HG03103 (cell line): Measurements from ENCODE around the gene PLK5.
"Not testable (repeated sequence)": the region's sequence is repeated elsewhere in the genome, so short reads cannot be mapped to it uniquely, and the experiment has no call there.

ENCODE experiments used
- ATAC-seq: cut with Tn5 transposase; IDR thresholded peaks from one replicate; pipeline ENCODE4 v1.9.1; 2021; ENCODE audit warnings: low read depth; ENCODE audit not compliant: unreplicated experiment

PLK5 gene

DNA sequence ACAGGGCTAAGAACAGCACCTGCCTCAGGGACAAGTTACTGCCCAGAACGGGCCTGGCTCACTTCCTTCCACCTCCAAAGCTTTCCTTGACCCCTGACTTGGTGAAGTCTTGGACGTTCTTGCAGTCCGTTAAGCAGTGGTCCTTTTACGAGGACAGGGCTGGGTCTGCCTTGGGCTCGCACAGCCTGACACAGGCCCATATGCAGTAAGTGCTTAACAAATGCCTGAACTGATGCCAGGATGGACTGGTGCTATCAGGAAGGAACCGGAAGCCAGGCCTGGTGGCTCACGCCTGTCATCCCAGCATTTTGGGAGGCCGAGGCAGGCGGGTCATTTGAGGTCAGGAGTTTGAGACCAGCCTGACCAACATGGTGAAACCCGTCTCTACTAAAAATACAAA lies 1.8 kb upstream of the PLK5 start:
- no peak for ATAC-seq

DNA sequence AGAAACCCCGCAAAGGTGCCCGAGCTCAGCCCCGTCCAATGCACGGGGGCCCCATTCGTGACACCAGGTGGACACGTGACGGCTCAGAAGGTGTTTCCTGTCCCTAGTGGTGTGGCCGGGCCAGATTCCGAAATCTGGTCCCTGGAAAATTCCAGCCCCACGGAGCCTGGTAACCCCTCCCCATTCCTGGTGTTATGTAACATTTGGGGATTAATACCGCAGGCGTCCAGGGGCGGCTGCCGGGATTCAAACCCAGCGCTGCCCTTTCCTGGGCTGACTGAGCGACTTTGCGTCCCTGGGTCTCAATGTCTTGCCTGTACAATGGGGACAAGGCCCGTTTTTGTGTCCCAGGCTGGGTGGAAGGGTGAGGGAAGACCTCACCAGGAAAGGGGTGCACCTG lies 1.0 kb upstream of the PLK5 start:
- no peak for ATAC-seq

DNA sequence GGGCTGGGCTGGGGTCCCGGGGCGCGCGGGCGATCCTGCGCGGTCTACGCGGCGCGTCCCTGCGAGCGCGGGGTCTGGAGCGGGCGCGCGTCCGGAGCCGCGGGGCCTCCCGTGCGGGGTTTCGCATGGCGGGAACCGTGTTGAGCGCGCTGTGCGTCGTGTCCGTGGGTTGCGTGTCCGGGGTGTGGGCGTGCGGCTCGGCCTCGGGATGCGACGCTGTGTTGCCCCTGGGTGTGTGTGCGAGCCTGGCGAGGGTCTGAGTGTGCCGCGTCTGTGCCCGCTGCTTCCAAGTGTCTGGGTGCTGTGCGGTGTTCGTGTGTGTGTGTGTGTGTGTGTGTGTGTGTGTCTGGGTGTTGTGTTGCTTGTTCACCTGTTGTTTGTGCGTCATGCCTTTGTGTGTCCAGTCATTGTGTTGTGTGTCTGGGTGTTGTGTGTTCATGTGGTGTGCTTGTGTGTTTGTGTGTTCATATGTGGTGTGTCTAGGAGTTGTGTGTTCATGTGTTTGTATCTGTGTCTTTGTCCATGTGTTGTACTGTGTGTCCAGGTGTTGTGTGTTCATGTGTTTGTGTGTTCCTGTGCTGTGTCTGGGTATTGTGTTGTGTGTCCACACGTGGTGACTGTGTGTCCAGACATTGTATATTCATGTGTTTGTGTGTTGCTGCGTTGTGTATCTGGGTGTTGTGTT lies 552 bp downstream of the PLK5 start:
- no peak for ATAC-seq

DNA sequence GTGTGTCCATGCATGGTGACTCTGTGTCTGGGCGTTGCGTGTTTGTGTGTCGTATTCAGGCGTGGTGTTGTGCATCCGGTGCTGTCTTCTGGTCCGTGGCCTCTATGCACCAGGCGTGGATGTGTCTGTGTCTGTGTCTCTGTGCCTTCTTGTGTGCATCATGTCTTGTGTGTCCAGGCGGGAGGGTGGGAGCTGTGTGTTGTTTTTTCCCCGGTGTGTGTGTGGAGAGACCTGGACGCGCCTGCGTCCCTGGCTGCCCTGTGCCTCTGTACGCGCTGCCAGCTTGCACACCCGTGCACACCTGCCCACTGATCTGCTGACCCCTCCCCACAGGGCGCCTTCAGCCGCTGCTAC lies 1.1 kb downstream of the PLK5 start:
- no peak for ATAC-seq

DNA sequence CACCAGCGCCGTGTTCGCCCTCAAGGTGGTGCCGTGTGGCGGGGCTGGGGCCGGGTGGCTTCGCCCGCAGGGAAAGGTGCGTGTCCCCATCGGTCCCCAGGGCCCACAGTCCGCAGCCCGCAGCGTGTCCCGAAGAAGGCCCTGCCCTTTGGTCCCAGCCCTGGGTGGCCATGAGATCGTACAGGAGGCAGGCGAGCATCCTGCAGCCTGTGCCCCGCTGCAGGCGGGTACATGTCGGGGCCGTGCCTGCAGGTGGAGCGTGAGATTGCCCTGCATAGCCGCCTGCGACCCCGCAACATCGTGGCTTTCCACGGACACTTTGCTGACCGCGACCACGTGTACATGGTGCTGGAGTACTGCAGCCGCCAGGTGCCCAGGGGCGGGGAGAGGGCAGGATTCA lies 1.5 kb downstream of the PLK5 start:
- no peak for ATAC-seq

DNA sequence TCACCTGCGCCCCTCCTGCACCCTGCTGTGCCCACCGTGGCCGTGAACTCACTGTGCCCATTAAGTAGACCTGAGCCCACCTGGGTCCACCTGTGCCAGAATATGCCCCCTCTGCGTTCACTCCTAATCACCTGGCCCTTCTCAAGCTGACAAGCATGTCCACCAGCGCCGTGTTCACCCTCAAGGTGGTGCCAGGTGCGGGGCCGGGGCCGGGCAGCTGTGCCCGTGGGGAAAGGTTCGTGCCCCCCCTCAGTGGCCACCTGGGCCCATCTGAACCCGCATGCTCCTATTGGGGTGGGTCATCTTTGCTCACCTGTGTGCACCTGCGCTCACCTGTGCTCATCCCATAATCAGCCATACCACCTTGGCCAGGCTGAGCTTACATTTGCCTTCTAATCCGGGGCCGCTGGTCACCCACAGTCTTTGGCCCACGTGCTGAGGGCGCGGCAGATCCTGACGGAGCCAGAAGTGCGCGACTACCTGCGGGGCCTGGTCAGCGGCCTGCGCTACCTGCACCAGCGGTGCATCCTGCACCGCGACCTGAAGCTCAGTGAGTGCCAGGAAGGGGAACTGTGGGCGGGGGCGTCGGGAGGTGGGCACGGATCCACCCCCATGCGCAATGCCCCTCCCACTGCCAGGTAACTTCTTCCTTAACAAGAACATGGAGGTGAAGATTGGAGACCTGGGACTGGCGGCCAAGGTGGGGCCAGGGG lies 2.3 kb downstream of the PLK5 start:
- ATAC-seq = no peak

DNA sequence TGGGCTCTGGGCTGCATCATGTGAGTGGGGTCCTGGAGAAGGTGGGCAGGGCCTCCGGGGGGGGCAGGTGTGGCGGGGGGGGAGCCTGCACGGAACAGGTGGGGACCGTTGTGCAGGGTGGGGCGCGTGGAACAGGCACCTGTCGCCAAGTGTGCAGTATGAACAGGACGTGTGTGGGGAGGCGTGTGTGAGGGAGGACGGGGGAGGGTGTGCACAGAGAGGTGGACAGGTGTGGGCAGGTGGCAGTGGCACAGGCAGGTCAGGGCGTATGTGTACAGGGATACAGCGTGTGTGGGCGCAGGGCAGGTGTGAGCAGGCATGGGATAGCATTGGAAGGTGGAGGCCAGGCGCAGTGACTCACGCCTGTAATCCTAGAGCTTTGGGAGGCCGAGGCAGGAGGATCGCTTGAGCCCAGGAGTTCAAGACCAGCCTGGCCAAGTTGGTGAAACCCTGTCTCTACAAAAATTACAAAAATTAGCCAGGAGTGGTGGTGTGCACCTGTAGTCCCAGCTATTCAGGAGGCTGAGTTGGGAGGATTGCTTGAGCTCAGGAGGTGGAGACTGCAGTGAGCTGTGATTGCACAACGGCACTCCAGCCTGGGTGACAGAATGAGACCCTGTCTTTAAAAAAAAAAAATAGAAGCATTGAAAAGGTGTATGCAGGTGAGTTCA lies 3.2 kb downstream of the PLK5 start:
- ATAC-seq = no peak

DNA sequence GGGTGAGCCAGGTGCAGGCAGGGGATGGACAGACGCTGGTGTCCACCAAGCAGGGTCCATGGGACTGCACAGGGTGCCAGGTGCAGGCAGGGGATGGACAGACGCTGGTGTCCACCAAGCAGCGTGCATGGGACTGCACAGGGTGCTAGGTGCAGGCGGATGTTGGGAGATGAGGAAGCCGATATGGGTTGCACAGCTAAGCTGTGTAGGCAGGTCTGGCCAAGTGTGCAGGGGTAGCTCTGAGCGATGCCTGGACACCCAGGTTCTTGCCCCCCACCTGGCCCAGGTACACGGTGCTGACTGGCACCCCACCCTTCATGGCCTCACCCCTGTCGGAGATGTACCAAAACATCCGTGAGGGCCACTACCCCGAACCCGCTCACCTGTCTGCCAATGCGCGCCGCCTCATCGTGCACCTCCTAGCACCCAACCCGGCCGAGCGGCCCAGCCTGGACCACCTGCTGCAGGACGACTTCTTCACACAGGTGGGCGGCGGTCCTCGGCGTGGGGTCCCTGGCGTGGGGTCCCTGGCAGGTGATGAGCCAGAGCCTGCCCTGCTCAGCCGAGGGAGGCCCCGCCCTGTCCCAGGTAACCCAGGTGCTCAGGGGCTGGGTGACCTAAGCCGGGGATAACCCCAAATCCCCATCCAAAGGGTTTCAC lies 3.9 kb downstream of the PLK5 start:
- ATAC-seq = no peak

DNA sequence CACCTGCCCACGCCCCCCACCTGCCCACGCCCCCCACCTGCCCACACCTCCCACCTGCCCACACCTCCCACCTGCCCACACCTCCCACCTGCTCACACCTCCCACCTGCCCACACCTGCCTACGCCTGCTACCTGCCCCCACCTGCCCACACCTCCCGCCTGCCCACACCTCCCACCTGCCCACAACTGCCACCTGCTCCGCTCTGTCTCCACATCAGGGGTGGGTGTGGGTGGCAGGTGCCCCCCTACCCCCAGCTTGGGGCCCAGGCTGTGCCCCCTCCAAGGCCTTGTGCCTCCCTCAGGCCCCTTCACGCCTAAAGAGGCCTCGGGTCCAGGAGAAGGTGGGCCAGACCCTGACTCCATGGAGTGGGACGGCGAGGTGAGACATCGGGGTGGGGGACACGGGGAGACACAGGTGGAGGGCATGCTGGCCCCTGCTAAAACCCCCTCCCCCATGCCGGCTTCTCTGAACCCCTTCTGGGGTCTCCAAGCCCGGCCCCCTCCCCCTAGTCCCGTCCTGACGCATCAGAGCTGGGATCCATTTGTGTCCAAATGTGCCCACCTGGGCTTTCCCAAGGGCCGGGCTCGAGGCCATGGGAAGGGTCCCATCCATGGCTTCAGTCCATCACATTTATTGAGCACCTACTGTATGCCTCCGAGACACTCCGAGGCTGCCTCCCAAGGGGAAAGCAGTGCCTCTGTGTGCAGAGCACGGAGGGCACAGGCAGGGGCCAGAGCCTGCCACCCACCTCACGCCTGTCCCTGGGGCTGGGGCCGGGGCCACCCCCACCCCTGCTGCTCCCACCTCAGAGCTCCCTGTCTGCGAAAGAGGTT lies 4.9 kb downstream of the PLK5 start:
- ATAC-seq = no peak

DNA sequence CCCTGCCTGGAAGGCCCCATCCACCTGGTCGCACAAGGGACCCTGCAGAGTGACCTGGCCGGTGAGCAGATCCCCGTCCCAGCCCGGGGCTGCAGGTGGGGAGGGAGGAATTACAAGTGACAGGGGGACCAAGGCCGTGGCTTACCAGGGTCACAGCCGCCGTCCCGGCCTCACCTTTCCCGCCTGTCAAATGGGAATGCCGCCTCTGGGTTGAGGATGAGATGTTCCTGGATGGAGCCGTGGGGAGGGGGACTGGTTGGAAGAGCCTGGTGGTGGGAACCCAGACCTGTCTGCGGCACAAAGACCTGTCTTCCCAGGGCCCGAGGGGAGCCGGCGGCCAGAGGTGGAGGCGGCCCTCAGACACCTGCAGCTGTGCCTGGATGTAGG lies 5.5 kb downstream of the PLK5 start:
- no peak for ATAC-seq

DNA sequence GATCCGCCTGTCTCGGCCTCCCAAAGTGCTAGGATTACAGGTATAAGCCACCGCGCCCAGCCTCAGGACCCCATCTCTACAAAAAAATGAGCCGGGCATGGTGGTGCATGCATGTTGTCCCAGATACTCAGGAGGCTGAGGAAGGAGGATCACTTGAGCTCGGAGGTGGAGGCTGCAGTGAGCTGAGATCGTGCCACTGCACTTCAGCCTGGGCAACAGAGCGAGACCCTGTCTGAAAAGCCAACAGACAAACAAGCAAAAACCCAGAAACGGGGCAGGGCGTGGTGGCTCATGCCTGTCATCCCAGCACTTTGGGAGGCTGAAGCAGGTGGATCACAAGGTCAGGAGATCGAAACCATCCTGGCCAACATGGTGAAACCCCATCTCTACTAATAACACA lies 7.0 kb downstream of the PLK5 start:
- not testable (repeated sequence) for ATAC-seq

DNA sequence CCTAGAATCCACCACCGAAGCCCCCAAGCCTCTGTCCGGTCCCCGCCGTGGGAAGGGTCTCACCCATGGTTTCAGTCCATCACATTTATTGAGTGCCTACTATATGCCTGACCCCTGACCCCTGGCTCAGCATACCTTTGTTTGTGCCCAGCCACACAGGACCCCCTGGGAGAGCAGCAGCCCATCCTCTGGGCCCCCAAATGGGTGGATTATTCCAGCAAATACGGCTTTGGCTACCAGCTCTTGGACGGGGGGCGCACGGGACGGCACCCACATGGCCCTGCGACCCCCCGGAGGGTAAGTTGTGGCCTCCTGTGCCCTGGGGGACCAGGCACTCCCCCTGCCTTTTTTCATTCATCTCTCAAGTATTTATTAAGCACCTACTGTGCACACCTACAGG lies 7.7 kb downstream of the PLK5 start:
- no peak for ATAC-seq

DNA sequence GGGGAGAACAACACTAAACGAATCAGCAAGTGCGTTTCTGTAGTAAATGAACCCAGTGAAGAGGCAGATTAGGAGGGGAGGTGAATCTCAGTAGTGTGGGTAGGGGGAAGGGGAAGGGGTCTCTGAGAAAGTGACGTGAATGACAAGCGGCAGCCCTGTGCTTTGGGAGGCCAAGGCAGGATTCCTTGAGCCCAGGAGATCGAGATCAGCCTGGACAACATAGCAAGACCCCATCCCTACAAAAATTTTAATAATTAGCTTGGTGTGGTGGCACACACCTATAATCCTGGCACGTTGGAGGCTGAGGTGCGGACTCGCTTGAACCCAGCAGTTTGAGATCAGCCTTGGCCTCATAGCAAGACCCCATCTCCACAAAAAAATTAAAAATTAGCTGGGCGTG lies 8.1 kb downstream of the PLK5 start:
- ATAC-seq = no peak

DNA sequence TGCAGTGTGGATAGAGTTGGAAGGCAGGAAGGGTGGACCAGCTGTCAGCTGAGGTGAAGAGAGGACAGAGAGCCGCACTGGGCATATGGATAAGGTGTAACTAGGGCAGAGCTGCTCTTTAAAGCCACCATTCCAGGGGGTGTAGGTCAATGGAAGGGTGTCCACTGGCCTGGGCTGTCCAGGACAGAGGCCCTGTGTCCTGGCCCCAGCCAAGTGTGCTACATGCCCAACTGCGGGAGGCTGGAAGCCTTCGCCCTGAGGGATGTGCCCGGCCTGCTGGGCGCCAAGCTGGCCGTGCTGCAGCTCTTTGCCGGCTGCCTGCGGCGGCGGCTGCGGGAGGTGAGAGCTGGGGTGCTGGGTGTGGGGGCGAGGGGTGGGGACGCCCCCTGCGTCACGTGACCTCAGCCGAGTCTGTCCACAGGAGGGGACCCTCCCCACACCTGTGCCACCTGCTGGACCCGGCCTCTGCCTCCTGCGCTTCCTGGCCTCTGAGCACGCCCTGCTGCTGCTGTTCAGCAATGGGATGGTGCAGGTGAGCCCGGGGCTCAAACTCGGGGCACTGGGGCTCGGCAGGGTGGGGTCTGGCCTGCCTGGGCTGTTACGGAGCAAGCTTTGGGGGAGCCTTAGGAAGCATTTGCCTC lies 9.8 kb downstream of the PLK5 start:
- ATAC-seq = no peak

DNA sequence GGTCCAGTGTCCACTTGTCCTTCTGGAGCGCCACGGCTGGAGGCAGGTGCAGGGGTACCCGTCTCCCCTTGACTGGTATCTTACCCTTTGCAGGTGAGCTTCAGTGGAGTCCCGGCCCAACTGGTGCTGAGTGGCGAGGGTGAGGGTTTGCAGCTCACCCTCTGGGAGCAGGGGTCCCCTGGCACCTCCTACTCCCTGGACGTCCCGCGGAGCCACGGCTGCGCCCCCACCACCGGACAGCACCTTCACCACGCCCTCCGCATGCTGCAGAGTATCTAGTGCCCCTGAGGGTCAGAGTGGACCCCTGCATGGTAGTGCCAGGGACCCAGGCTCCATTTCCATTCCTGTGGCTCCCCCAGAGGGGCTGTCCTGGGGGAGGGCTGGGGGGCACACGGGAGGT lies 11.1 kb downstream of the PLK5 start:
- ATAC-seq = no peak

DNA sequence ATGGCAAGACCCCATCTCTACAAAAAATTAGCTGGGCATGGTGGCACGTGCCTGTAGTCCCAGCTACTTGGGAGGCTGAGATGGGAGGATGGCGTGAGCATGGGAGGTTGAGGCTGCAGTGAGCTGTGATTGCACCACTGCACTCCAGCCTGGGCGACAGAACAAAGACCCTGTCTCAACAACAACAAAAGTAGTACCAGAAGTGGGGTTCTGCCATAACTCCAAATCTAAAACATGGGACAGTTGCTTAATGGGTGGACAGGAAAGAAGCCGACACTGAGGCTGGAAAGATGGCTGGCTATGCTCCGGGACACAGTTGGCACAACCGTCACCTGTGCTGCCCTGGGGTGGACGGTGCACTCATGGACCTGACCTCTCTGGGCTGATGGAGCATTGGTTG lies 11.8 kb downstream of the PLK5 start:
- ATAC-seq = not testable (repeated sequence)

DNA sequence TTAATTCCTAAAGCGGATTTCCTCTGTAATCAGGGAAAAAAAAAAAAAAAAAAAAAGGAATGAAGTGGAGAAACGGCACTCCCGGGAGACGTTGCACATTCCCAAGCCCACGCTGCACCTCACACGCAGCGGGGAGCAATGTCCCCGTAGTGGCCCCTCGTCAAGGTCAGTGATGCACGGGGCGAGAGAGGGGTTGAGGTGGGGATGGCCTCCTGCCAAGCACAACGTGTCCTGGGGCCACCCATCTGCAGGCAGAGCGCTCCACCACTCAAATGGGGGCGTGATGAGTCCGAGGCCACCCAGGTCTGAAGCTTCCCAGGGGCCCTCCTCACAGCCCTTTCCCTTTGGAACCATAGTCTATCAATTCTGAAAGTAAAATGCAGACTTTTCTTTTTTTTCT lies 15.1 kb downstream of the PLK5 start:
- no peak for ATAC-seq

DNA sequence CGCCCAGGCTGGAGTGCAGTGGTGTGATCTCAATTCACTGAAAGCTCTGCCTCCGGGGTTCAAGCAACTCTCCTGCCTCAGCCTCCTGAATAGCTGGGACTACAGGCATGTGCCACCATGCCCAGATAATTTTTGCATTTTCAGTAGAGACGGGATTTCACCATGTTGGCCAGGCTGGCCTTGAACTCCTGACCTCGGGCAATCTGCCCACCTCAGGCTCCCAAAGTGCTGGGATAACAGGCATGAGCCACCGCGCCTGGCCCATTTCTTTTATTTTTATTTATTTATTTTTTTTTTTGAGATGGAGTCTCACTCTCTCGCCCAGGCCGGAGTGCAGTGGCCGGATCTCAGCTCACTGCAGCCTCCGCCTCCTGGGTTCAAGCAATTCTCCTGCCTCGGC lies 15.9 kb downstream of the PLK5 start:
- ATAC-seq = not testable (repeated sequence)

DNA sequence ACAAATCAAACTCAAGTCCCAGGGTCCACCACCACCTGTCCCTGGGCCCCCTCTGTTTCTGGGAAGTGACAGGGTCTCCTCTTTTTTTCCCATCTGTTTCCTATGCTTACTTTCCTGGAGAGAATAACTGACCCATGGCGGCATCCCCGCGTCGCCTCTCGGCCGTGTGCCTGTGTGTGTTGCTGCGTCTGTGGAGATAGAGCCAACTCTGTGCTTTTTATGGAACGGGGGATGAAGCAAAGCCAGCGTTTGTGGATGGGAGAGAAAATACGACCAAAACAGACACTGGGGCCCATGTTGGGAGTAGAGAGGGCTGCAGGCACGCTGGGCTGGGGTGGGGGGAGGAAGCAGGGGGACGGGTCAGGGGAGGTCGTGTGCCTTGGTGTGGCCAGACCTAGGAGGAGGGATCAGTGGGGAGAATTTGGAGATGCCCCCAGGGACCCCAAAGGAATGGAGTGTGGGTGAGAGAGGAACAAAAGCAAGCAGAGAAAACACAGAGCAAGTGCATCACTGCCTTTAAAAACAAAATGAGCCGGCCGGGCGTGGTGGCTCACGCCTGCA lies 16.6 kb downstream of the PLK5 start:
- no peak for ATAC-seq
